Cardiac septum (tissue), 1 donor: ENCODE measurements around the gene CARD8. TPM values are rescaled to one million over a fixed set of nuclear protein-coding genes. Genes with fewer than 3 reads are reported as not detected.
"Not testable (repeated sequence)": the region's sequence is repeated elsewhere in the genome, so short reads cannot be mapped to it uniquely, and the experiment has no call there.

Source experiments
- DNase-seq: peaks from one replicate; pipeline ENCODE4 v3.0.0-alpha.2; 2020; ENCODE audit warnings: low spot score
- intact Hi-C: fragments of 100-400 bp; cut with DNase I; formaldehyde crosslinking; loops from one replicate; pipeline ENCODE4 v1.14.0; 2022
- total RNA-seq: library from RNA; stranded (reverse); fragmentation: NEBNext Ultra II Directional; extraction: Animal tissue kit (Norgen Biotek cat#: 25700); gene quantifications from one replicate; pipeline ENCODE4 v1.2.1, GENCODE V29; 2021
- donor health status: DM: no; HTN: no; CAD: no.

CARD8 gene
- total RNA-seq, 1 donor from 2014 or later = 26.1 TPM

- intact Hi-C loops, DNase-seq: not testable (repeated sequence)
These were observed 34.9 kb downstream of the CARD8 start for GRCh38 chr19:48220784-48221183.

DNA sequence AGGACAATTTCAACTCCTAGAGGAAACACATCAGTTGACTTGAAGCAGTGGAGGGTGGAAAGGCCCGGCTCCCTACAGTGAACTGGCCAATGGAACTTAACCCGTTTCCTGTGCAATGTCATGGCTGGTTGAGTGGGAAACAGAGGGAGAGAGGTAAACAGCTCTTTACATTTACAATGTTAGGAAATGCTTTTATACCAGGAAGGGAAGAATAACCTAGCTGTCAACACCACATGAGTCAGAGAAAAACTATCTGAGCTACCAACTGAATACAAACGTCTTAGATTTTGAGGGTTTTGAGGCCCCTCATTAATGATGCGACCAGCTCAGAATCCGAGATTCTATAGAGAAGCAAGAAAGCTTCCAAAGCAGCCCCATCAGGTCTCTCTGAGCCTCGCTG lies 36.7 kb downstream of the CARD8 start:
- intact Hi-C loops = no loop called here

GRCh38 chr19:48216933-48217332 lies 38.8 kb downstream of the CARD8 start:
- intact Hi-C loops = no loop called here
- DNase-seq = no peak

More for the DNA sequence above, 36.7 kb downstream of the CARD8 start:
- no peak for DNase-seq

- intact Hi-C loops = no loop called here
- DNase-seq = no peak
These were observed 41.8 kb downstream of the CARD8 start for GRCh38 chr19:48213959-48214358.

GRCh38 chr19:48210005-48210404 lies 45.7 kb downstream of the CARD8 start:
- no peak for DNase-seq
- intact Hi-C loops = no loop called here

DNA sequence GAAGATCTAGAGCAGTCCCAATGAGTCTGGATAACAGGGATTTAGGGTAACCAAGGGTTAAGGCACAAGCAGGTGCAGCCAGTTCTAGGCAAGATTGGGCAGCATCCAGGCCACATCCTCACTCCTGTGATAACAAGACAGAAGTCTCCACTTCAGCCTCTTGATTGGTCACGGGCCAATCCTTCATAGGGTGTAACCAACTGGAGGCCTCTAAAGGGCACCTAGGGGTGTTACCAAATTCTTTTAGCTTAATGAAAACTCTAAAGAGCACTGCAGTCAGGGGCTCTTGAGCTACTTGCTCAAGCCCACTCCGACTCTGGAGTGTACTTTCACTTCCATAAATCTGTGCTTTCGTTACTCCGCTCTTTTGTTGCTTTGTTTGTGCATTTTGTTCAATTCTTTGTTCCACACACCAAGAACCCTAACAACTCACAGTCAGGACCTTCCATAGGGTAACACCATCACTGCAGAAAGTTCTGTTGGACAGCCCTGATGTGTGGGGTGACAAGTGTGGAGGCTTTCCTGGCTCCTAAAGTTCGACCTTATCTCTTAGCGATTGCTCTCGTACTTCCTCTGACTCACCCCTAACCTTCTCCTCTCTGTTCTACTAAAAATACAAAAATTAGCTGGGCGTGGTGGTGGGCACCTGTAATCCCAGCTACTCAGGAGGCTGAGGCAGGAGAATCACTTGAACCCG lies 49.2 kb downstream of the CARD8 start:
- DNase-seq = no peak
- intact Hi-C loops = no loop called here

- intact Hi-C loops = loop anchor here (1.0 to 5.0 kb wide), 2 partner anchors 34 to 53 kb away; partner anchors contain the start of genes CARD8, LIG1 and ZSWIM9
- peak; percentile 97 for DNase-seq
These were observed 51.7 kb downstream of the CARD8 start for GRCh38 chr19:48203794-48204628.

GRCh38 chr19:48203222-48203793 lies 52.4 kb downstream of the CARD8 start:
- no peak for DNase-seq
- intact Hi-C loops = loop anchor here (5.0 kb wide), 1 partner anchor 54 kb away; the partner anchor contains the start of gene CARD8

DNA sequence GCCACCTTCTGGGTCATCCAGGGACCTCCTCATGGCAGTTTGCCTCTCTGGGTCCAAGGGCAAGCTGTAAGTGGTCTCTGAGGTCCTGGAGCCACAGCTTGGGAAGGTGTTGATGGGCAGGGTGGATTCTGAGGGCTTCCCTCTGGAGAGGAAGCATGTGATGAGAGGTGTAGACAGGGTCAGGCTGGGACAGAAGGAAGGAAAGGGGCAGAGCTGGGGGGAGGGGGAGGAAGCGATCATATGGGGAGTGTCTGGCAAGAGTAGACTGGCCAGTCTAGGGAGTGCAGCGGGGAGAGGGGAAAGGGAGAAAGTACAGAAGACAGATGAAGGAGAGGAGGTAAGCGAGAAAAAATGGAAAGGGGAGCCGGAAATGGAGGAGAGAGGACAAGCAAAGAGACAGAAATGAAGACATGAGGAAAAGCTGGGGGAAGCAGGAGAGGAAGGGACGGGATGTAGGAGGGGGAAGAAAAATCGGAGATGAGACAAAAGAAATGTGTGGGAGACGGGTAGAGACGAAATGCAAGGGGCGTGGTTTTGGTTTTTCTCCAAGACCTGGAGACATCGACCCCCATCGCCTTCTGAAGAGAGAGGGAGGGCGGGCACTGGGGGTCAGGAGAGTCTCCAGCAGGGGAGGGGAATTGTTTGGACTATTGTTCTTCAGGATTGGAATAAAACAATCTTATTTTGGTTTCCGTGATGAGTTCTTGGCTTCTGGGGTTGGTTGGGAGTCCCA lies 58.6 kb downstream of the CARD8 start:
- intact Hi-C loops = no loop called here
- DNase-seq = no peak

DNA sequence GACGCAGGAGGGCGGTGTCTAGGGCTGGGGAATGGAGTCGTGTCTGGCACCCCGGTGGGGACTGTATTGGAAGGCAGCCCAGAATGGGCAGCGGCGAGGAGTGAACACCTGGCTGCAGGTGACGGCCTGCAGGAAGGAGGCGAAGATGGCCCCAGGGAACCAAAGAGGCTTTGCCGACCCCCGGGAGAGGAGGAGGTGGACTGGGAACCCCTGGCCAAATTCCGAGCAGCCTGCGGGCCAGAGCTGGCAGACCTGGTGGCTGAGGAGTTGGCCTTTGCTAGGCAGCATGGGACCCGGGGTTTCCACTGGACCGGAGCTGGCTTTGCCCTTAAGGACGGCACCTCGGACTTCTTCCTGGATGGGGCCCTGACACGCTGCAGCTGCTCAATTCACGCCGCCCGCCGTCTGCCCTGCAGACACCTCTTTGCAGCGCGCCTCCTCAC lies 59.4 kb downstream of the CARD8 start:
- intact Hi-C loops = no loop called here
- no peak for DNase-seq

DNA sequence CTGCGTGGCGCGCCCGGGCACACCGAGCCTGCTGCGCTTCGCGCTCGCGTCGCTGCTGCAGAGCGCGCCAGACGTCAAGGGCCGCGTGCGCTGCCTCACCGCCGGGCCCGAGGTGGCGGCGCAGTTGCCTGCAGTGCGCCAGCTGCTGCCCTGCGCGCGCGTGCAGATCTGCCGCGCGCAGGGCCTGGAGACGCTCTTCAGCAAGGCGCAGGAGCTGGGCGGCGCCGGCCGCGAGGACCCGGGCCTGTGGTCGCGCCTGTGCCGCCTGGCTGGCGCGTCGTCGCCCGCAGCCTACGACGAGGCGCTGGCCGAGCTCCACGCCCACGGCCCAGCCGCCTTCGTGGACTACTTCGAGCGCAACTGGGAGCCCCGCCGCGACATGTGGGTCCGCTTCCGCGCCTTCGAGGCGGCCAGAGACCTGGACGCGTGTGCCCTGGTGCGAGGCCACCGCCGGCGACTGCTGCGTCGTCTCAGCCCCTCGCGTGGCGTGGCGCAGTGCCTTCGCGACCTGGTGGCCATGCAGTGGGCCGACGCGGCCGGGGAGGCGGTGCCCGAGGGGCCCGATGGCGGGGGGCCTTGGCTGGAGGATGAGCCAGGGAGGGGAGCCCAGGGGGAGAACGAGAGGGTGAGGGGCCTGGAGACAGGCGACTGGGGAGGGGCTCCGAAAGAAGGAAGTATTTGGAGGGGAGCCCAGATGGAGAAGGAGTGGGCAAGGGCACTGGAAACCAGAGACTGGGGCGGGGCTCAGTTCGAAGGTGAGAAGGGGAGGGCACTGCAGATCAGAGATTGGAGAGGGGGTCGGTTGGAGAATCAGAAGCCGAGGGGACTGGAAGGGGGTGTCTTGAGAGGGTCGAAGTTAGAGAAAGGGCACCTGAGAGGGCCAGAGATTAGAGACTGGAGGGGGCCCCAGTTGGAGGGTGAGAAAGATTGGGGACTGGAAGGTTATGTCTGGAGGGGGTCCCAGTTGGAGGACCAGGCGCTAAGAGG lies 60.6 kb downstream of the CARD8 start:
- intact Hi-C loops = no loop called here
- DNase-seq = no peak

- intact Hi-C loops = no loop called here
- DNase-seq = no peak
These were observed 61.5 kb downstream of the CARD8 start for GRCh38 chr19:48194041-48194843.

DNA sequence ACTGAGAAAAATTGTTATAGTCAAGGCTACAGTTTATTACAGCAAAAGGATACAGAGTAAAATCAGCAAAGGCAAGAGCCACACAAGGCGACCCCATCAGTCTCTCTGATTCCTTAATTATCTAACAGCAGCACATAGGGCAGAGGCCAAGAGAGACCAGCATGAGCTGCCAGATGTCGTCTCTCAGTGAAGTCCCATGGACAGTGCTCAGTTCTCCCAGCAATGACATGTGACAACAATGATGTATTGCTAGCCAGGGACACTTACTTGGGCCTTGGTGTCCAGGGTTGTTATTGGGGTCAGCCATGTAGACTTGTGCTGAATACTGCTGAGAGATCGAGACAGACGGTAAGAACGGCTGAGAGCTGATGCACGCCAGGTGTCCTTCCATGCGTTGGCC lies 63.0 kb downstream of the CARD8 start:
- intact Hi-C loops = no loop called here
- DNase-seq = no peak

GRCh38 chr19:48190885-48191284 lies 64.8 kb downstream of the CARD8 start:
- DNase-seq = no peak
- intact Hi-C loops = no loop called here

- DNase-seq = no peak
- intact Hi-C loops = no loop called here
These were observed 65.3 kb downstream of the CARD8 start for GRCh38 chr19:48190288-48190884.

- intact Hi-C loops = no loop called here
- no peak for DNase-seq
These were observed 69.1 kb downstream of the CARD8 start for GRCh38 chr19:48186541-48186991.

DNA sequence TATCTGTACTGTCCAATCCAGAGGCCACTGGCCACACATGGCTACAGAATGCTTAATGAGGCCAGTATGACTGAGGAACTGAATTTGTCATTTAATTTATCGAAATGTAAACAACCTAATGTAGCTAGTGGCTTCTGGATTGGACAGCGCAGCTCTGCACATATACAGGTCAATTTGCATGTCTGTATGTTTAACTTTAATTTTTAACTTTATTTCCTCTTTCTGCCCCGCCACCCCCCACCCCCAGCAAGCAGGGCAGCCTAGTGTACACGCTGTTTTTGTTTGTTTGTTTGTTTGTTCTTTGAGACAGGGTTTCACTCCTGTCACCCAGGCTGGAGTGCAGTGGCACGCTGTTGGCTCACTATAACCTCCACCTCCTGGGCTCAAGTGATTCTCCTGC lies 69.7 kb downstream of the CARD8 start:
- intact Hi-C loops = no loop called here
- DNase-seq = no peak
